ENCODE measurements around the gene PTH1R.

The PTH1R gene

DNA sequence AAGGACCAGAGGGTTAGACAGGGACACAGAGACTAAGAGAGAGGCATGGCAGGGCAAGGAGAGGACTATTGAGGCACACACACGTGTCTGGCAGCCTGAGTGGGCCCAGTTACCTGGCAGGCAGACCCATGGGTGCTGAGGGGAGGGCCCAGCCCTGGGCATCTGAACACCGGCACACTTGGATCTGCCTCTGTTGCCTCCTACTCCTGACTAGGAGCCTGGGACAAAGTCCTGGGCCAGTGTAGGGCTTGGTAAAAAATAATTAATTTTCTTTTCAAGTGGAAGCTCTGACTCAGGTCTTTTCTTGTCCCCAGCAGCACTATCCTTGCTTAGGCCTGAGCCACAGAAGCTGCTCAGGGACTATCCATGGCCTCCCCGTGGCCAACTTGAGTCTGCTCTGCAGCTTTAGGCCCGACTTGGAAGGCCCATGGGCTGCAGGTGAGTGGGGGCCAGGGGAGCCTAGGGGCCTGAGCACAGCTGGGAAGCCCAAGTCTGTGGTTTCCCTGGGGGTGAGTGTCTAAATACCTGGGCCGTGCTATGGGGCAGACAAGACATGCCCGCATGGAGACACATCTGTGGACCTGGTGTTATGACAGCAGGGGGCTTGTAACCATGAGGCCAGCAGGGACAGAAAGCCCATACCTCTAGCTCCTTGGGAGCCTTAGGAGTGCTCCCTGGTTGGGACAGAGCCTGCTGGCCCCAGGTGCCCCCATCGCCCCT lies at the start of gene PTH1R:
PTH1R (plus strand) TSS at position 316 of the 720 bp plus-strand sequence. CDS start 5,839 bp downstream, outside the sequence.
- no peak for DNase-seq

DNA sequence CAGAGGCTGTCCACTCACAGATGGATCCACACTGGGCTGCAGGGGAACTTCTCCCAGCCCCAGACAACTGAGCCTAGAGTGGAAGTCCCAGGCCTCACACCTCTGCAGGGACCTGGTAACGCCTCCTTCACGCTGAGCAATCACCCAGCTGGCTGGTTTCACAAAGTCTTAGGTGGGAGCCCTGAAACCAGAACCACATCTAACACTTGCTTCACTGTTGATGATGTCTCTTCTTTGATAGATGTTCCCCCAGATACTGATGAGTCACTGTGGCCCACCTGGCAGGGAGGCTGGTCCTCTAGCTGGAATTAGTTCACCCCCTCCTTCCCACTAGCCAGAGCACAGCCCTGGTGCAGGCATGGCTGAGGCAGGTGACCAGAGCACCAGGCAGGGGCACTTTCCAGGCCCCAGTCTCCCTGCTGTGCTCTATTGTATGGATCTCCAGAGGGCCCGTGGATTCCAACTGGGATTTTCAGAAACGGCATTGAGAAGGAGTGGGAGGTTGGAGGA lies 47.8 kb upstream of the PTH1R start:
- peak; percentile 15 for DNase-seq

GRCh38 chr3:46830801-46831200 lies 46.7 kb upstream of the PTH1R start:
- DNase-seq = no peak

DNA sequence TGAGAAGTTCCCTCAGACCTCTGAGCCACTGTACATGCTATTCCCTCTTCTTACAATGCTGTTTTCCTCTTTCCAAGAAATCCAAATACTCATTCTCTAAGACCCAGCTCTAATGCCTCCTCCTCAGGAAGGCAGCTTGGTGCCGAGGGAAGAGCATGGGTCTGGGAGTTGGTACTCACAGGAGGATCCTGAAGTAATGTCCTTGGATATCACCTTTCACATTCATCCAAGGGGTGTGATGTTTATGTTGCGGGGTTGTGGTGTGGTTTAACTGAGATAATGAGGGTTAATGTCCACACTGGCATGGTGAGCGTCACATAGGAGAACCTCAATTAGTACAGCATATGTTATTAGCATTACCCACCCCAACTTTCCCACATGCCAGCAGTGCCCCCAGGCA lies 46.2 kb upstream of the PTH1R start:
- no peak for DNase-seq

DNA sequence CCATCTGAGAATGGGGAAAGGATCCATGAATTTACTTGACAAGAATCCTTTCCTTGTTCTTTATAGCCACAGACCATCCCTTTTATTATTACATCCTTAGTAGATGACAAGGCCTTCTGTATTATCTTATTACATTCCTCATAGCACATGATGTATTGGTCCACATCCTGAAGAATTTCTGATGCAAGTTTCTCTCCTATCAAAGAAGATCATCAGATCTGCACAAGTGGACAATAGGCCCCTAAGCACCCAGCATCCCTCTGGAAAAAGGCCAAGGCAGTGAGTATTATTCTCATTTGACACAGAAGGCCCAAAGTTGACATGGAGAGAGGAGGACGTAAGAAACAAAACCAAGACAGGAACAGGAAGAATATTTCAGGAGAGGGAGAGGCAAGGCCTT lies 45.7 kb upstream of the PTH1R start:
- DNase-seq = no peak

- no peak for DNase-seq
Measured at GRCh38 chr3:46833346-46834300, 43.9 kb upstream of the PTH1R start.

DNA sequence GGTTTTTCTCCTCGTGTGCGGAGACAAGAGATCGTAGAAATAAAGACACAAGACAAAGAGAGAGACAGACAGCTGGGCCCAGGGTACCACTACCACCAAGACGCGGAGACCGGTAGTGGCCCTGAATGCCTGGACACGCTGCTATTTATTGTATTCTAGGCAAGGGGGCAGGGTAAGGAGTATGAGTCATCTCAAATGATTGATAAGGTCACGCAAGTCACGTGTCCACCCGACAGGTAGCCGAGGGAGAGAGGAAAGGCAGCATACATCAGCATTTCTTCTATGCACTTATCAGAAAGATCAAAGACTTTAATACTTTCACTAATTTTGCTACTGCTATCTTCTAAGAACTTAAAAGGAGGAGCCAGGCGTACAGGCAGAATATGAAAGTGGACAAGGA lies 42.5 kb upstream of the PTH1R start:
- DNase-seq = no peak

DNA sequence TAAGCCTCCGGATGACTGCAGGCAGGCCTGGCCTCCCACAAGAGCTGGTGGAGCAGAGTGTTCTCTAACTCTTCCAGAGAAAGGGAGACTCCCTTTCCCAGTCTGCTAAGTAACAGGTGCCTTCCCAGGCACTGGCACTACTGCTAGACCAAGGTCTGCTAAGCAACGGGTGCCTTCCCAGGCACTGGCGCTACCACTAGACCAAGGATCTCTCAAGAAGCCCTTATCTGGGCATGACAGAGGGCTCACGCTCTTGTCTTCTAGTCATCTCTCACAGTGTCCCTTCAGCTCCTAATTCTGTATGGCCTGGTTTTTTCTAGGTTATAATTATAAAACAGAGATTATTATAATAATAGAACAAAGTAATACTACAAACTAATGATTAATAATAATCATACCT lies 42.0 kb upstream of the PTH1R start:
- DNase-seq = no peak

DNA sequence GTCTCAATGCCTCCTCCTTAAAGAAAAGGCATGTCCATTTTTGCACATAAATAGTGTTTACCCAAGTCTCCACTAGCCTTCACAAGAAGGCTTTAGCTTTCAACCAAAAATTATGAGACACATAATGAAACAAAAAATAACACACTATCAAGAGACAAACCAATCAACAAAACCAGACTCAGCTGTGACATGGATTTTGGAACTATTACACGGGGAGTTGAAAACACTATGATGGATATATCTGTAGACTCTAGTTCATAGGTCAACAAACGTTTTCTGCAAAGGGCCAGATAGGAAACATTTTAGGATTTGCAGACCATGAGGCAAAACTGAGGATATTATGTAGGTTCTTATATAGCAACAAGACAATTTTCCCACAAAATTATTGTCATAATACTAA lies 39.2 kb upstream of the PTH1R start:
- DNase-seq = no peak

DNA sequence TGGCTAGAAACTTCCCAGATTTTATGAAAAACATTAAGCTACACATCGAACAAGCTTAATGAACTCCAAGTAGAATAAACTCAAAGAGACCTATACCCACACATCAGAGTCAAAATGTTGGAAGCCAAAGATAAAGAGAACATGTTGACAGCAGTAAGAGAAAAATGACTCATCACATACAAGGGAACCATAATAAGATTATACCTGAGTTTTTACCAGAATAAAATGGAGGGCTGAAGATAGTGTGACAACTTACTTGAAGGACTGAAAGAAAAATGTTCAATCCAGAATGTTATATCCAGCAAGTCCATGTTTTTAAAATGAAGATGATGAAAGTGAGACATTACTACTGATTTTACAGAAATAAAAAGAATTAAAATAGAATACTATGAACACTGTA lies 37.0 kb upstream of the PTH1R start:
- DNase-seq = no peak

- DNase-seq = no peak
Measured at GRCh38 chr3:46843508-46843907, 34.0 kb upstream of the PTH1R start.

- DNase-seq = no peak
Measured at GRCh38 chr3:46844397-46844796, 33.1 kb upstream of the PTH1R start.

DNA sequence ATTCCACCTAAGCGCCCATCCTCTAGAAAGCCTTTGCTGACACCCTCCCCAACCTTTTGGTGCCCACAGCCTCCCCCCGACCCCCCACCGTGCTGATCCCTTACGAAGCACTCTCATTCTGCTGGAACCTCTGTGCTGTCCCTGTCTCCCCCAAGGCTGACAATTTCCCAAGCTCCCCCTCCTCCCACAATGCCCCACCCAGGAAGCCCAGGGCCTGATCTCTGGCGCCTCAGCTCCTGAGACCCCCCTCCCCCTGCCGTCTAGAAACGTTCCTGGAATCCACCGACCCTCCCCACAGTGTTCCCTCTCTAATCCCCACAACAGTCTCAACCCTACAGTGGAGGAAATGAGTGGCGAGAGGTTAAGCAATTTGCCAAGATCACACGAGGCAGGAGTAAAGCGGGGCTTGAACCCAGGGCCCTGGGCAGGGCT lies 32.6 kb upstream of the PTH1R start:
- DNase-seq = no peak

DNA sequence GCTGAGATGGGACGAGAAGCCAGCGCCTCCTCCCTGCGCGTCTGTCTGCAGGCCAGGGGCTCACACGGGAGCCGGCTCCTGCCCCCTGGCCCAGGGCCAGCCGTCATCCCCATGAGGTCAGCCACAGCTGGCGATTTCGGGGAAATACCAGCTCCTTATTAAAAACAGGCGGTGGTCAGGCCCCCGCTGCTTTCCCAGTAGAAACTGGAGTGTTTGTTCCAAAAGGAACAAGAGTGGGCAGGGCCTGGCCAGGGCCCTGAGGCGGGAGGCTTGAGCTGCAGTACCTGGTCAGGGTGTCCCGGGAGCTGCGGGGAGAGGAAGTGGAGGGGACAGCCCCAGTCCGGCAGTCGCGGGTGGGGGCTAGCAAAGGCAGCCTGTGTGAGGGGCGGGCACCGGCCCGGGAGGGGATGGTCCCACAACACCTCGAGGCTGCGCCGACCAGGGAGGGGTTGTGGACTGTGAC lies 32.1 kb upstream of the PTH1R start:
- no peak for DNase-seq

- DNase-seq = peak; percentile 81
Measured at GRCh38 chr3:46845860-46846623, 31.5 kb upstream of the PTH1R start.

- no peak for DNase-seq
Measured at GRCh38 chr3:46846624-46847542, 30.6 kb upstream of the PTH1R start.

DNA sequence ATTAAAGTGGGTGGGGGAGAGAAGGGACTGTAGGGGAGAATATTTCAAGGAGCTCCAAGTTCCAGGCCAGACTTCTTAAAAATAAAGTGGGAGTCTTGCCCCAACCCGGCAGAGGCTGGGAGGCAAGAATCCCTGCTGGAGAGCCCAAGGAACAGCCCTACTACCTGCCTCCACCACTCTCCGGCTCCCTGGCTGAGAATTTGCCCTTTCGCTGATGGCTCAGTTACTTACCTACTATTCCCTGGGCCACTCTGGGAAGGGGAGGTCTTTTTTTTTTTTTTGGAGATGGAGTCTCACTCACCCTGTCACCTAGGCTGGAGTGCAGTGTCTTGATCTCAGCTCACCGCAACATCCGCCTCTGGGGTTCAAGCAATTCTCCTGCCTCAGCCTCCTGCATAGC lies 29.8 kb upstream of the PTH1R start:
- DNase-seq = no peak

GRCh38 chr3:46848271-46849044 lies 29.1 kb upstream of the PTH1R start:
- DNase-seq = peak; percentile 26

DNA sequence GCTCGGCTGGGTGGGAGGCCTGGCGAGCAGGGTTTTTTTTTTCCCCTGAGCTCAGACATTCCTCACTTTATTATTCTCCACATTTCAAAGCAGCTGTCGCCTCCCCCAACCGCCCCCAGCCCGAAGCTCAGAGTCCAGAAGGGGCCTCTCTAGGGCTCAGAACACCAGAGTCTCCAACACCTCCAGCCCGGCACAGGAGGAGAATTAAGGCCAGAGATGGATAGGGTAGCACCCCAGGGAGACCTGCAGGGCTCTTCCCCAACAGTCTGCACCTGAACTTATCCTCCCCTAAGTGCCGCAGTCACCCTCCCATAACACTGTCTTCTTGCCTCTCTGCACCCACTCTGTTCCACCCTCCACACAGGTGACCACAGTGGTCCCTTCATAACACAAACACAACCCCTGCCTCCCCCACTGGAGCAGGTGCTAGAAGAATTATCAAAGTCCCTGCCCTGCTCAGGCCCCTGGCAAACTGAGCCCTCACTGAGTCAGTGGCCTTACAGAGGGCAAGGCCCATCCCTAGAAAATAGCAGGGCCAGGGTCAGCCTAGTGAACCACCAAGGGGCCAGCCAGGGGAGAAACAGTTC lies 28.4 kb upstream of the PTH1R start:
- no peak for DNase-seq

DNA sequence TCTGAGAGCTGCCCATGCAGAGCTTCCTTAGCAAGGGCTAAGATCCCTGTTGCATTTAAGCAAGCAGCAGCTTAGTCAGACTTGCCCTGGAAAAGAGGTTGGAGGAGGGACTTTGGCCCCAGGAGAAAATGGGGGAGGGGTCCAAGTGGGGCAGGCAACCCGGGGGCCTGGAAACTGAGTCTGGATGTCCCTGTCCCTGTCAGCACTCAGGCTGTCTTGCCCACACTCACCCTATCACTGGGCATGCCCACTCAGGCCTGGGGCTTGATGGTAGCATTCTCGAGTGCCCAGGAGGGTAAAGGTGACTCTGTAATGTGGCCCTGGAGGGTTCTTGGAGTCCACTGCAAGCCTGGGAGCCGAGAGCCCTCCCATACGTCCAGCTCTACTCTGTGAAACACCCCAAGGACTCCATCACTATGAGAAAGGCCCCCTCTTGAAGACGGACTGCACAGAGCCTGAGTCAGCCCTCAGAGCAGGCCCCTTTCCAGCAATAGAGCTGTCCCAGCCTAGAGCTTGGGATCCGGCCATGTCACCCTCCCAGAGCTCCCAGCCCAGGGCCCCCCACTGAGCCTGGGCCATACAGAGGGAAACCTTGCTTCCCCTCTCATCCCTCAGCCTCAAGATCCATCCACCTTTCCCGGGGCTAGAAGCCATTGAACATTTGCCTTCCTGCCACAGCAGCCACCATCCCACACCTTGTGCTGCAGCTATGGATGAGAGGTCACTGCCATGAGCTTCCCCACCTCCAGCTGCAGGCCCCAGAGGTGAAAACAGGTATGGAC lies 27.6 kb upstream of the PTH1R start:
- no peak for DNase-seq

All from CD4-positive, alpha-beta T cell treated with Interleukin-12 subunit alpha and Interleukin-12 subunit beta, for 1 hour (primary cell).